Measurements from ENCODE around the gene COA5. TPM values are rescaled to one million over a fixed set of nuclear protein-coding genes. Genes with fewer than 3 reads are reported as not detected.

COA5 gene
- total RNA-seq, 2 donors from 2014 or later, result 19.8 to 22.3 TPM

DNA sequence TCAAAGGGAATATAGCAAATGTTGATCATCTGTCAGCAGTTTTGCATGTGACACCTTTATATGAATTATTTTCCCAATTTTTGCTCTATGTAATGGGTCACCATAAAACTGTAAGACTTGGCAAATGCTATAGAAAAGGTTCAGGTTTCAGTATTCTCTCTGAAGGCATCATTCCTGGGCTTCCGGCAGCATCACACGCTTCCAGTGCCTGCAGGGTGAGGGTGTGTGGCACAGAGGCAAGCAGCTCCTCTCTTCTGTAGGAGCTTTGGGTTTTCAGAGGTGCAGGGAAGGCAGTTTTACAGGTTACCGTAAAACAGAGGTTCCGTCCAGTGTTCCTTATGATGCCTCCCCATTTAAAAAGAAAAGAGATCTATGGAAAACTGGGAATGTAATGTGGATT, 18.8 kb downstream of the COA5 start:
- no peak for DNase-seq (ENCODE audit: low spot score)
- Histone ChIP-seq H3K4me1 (no peaks in the 10 kb centered on the region), H3K27ac (no peak overlapping the region), H3K36me3 (no peaks in the 10 kb centered on the region), H3K27me3 (no peaks in the 10 kb centered on the region), H3K4me3 (no peak overlapping the region), H3K9me3 (no peaks in the 10 kb centered on the region)
- TF ChIP-seq, protein P1, sequence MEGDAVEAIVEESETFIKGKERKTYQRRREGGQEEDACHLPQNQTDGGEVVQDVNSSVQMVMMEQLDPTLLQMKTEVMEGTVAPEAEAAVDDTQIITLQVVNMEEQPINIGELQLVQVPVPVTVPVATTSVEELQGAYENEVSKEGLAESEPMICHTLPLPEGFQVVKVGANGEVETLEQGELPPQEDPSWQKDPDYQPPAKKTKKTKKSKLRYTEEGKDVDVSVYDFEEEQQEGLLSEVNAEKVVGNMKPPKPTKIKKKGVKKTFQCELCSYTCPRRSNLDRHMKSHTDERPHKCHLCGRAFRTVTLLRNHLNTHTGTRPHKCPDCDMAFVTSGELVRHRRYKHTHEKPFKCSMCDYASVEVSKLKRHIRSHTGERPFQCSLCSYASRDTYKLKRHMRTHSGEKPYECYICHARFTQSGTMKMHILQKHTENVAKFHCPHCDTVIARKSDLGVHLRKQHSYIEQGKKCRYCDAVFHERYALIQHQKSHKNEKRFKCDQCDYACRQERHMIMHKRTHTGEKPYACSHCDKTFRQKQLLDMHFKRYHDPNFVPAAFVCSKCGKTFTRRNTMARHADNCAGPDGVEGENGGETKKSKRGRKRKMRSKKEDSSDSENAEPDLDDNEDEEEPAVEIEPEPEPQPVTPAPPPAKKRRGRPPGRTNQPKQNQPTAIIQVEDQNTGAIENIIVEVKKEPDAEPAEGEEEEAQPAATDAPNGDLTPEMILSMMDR (IDR thresholded peaks at IDR 0.05), result no peak

- Histone ChIP-seq H3K4me3 (no peak overlapping the region), H3K27ac (no peak overlapping the region), H3K27me3 (no peaks in the 10 kb centered on the region), H3K4me1 (no peaks in the 10 kb centered on the region), H3K9me3 (no peaks in the 10 kb centered on the region), H3K36me3 (no peaks in the 10 kb centered on the region)
- TF ChIP-seq, protein P1 (IDR thresholded peaks at IDR 0.05), result no peak
- no peak for DNase-seq (ENCODE audit: low spot score)
Measured at GRCh38 chr2:98588880-98589431, 19.4 kb downstream of the COA5 start.

DNA sequence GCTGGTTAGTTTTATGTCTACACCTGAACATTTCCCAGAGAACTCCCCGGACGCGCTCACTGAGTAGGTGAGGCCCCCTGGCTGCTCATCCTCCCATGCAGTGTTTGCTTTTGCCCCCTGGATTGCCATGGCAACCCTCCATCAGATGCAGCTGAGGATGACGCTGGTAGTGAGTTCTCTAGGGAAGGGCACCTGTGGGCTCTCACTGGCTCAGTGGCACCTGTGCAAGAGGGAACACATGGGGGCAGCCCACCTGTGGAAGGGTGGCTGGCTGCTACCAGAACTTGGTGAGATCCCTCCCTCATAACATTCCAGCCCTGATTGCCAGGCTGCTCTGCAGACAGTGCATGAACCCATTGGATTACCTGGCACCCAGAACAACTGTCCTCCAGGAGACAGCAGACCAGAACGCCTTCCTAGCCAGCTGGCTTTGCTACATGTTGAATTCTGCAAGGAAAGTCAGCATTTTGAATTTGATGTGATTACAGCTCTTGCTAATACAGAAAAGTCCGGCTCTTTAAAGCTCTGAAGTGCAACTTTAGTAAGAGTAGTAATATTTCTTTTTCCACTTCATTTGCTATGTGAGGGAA, 21.7 kb downstream of the COA5 start:
- peak; percentile 53 for DNase-seq (ENCODE audit: low spot score)
- H3K36me3 ChIP-seq, result peaks cover 6% of the 10 kb centered on the region
- H3K4me1 ChIP-seq, result no peaks in the 10 kb centered on the region
- H3K27ac ChIP-seq, result no peak overlapping the region
- no peak overlapping the region for H3K4me3 ChIP-seq
- TF ChIP-seq, protein P1 (IDR thresholded peaks at IDR 0.05), result no peak
- H3K27me3 ChIP-seq, result no peaks in the 10 kb centered on the region
- no peaks in the 10 kb centered on the region for H3K9me3 ChIP-seq

DNA sequence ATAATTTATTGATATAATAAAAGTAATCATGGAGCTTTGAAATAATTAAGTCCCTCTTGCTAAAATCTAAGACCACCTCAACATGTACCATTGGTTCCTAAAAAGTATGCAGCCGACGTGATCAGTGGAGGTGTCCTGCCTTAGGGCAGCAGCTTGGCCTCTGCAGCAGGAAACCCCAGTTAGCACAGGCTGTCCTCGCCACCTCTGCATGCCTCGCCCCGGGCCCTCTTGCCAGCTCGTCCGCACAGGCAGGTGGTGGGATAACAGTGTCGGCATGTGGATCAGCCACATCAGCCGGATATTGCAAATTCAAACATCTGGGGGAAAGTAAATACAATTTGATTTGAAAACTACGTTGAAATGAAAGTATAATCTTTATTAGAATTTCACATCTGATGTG, 22.9 kb downstream of the COA5 start:
- DNase-seq (ENCODE audit: low spot score), result peak; percentile 16

DNA sequence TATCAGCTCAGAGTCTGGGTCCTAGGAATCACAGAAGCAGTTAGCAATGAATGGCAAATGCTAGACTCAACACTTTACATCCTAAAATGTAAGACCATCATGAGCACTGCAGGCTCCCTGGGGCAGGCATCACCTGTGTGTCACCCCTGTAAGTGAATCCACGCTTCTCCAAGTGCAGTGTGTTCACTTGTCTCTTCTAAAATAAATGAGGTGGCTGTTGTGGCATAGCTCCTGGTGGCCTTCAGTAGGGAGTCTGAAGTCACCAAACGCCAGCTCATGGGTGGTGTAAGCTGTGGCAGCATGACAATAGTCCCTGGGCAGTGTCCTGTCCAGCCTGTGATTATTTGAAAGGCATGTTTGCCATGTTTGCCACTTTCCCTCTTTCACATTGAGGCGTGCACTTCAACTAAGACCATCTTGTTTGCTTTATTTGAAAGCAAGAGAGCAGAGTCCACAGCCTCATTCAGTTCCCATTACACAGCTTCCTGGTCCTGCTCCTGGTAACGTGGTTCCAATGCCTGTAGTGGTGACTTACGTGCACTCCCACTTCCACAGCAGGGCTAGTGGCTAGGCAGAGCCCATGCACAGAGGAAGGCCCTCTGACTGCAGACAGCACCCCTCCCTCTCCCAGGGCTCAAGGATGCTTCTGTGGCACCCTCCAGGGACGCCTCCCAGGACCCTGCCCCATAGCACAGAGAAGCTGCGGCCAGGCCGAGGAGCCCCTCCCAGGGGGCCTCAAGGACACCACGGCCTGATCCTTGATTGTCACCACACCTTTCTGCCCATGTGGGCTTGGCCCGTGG, 24.3 kb downstream of the COA5 start:
- Histone ChIP-seq H3K36me3 (peaks cover 10% of the 10 kb centered on the region), H3K9me3 (no peaks in the 10 kb centered on the region), H3K27ac (no peak overlapping the region), H3K4me1 (no peaks in the 10 kb centered on the region), H3K27me3 (no peaks in the 10 kb centered on the region), H3K4me3 (no peak overlapping the region)
- TF ChIP-seq, protein P1 (IDR thresholded peaks at IDR 0.05), result no peak
- peak; percentile 28 for DNase-seq (ENCODE audit: low spot score)

More for the DNA sequence above, 22.9 kb downstream of the COA5 start:
- Histone ChIP-seq H3K27me3 (no peaks in the 10 kb centered on the region), H3K36me3 (peaks cover 6% of the 10 kb centered on the region), H3K4me3 (no peak overlapping the region), H3K27ac (no peak overlapping the region), H3K9me3 (no peaks in the 10 kb centered on the region), H3K4me1 (no peaks in the 10 kb centered on the region)
- TF ChIP-seq, protein P1 (IDR thresholded peaks at IDR 0.05), result no peak
